HL-60/S4 treated with phorbol 12-myristate 13-acetate at 8.2 ng/mL for 4 days and 3 days (cell line): ENCODE data around the gene SESN2.

Experiments
- in situ Hi-C: fragments of 300-500 bp; cut with MboI; formaldehyde crosslinking; loops from 2 replicates; pipeline ENCODE4 v1.15.0; 2022; ENCODE audit warnings: low sequenced_read_pairs

The SESN2 gene

DNA sequence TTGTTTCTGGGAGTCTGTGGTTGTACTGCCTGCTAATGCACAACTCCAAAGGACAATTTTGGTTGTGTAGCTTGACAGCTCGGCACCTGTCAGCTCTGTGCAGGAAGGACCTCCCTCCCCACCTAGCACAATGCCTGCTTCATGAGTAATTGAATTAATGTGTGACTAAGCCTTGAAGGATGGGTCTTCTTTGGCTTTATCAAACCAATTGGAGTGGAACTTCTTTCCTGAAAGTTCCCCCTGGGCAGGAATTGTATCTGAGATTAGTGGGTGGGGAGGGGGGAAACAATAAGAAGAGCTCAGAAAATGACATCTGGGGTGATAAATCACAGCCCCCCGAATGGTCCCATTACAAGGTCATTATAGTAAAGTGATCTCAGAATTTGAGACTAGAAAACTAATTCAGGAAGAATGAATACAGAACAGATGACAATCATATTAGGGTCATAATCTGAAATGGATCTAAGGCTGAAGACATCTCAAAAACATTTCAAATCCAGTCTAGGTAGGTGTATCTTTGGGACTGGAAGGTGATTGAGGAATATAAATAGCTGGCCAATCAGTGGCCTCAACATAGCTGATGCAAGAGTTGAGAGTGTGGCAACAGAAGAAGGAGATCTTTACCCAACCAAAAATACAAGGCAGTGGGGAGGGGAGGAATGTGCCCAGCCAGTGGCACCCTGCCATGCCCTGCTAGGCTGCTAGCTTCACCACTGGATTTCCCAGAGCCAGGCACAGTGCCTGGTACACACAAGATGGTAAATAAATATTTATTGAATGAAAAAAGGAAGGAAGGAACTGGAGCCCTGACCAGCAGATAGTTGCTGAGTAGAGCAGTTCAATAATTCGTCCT, 10.1 kb upstream of the SESN2 start:
- in situ Hi-C loops = no loop called here

GRCh38 chr1:28249866-28250295, 9.4 kb upstream of the SESN2 start:
- in situ Hi-C loops = no loop called here

DNA sequence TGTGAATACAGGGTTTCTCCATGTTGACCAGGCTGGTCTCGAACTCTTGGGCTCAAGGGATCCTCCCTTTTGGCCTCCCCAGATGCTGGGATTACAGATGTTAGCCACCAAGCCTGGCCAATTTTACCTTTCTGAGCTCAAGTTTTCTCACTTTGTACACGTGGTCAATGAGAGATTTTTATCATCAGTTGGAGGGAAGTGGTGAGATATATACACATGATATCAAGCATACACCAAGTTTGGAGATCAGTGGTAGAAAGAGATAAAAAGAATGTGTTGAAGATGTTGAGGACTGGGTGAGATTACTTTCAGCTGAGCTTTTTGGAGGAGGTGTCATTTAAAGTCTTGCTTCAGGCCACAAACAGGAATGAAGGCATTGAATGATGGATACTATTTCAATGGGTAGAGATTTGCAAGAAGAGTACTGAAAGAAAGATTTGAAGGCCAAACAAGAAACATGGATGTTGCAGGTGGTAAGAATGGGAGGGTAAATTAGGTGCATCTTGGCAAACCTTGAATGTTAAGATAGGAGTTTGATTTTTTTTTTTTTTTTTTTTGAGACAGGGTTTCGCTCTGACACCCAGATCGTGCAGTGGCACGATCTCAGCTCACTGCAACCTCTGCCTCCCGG, 3.0 kb upstream of the SESN2 start:
- in situ Hi-C loops = no loop called here

GRCh38 chr1:28257736-28258135, 1.6 kb upstream of the SESN2 start:
- in situ Hi-C loops = no loop called here

GRCh38 chr1:28258628-28259251, 578 bp upstream of the SESN2 start:
- in situ Hi-C loops = no loop called here

DNA sequence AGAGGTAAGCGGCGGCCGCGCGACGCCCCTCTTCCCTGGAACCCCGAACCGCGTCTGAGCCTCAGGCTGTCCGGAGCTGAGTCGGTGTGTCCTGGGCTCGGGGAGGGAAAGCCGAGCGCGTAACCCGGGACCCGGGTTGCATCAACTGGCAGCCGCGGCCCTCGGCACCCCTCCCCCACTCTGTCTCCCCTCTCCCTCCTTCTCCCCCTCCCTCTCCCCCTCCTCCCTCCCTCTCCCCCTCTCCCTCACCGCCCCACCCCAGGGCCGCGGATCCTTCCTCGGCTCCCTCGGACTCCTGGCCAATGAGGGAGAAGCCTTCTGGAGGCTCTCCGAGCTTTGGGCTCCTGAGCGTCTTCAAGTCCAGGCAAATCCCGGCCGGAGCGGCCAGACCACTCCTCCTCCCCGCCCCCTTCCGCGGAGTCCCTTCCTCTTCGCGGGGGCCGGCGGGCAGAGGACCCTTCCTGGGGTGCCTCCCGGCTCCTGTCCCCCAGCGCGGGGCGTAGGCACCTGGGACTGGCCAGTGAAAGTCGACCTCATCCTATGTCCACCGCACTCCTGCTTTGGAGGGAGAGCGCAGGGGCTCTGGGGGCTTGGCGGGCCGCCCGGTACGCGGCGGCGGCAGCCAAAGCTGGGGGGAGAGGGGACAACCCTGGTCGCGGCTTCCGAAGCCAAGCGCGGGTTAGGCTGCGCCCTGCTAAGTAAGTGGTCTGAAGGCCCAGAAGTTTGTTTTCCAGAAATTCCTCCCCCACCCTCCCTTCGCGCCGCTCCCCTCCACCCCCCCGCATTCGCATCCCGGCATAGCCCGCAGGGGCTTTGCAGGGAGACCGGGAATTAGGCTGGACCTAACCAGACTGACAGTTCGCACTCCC, 850 bp downstream of the SESN2 start:
- in situ Hi-C loops = no loop called here

DNA sequence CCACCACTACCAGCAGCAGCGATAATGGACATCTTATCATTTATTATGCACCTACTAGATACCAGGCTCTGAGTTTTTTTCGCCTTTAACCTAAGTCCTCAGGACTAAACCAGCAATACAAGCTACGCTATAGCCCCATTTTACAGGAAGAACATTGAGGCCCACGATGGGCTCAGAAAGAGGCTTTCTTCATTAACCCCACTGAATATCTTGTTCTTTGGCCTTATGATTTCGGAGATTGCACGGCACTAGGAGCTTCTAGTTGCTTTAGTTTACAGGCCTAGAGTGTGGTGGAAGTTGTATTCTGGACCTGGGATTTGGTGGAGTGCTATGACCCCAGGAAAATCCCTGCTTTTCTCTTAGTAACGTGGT, 1.5 kb downstream of the SESN2 start:
- in situ Hi-C loops = no loop called here

DNA sequence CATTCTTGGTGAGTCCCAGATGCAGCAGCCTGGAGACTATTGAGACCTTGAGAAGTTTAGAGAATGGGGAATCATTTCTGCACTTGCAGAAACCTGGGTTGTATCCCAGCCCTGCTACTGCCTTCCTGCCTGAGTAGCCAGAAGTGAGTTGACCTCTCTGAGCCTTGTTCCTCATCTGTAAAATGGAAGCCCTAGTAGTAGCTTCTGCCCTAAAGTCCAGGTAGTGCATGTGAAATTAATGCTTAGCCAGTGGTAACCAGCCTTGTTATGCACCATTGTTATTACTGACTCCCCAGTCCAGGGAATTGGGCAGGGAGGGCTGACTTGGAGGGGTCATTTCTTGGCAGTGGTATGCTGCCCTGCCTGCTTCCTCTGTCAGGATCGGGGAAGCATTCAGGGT, 5.6 kb downstream of the SESN2 start:
- in situ Hi-C loops = no loop called here

GRCh38 chr1:28265577-28265976, 6.3 kb downstream of the SESN2 start:
- in situ Hi-C loops = no loop called here

- in situ Hi-C loops = no loop called here
Observed at GRCh38 chr1:28266920-28267322, 7.6 kb downstream of the SESN2 start.

- in situ Hi-C loops = no loop called here
Observed at GRCh38 chr1:28267633-28268032, 8.3 kb downstream of the SESN2 start.

GRCh38 chr1:28269529-28269928, 10.2 kb downstream of the SESN2 start:
- in situ Hi-C loops = no loop called here

DNA sequence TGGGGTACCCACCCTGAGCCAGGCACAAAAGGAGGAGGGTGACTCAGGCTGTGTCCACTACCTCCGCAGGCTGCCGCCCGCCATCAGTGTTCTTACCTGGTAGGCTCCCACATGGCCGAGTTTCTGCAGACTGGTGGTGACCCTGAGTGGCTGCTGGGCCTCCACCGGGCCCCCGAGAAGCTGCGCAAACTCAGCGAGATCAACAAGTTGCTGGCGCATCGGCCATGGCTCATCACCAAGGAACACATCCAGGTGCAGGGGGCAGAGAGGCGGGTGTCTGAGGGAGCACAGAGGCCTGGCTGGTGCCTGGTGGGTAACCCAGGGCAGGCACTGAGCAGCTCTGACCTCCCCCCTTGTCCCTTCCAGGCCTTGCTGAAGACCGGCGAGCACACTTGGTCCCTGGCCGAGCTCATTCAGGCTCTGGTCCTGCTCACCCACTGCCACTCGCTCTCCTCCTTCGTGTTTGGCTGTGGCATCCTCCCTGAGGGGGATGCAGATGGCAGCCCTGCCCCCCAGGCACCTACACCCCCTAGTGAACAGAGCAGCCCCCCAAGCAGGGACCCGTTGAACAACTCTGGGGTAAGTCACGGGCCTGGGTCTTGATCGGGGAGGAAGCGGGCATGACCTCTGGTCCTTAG, 13.0 kb downstream of the SESN2 start:
- in situ Hi-C loops = no loop called here

GRCh38 chr1:28273216-28273860, 14.0 kb downstream of the SESN2 start:
- in situ Hi-C loops = no loop called here

DNA sequence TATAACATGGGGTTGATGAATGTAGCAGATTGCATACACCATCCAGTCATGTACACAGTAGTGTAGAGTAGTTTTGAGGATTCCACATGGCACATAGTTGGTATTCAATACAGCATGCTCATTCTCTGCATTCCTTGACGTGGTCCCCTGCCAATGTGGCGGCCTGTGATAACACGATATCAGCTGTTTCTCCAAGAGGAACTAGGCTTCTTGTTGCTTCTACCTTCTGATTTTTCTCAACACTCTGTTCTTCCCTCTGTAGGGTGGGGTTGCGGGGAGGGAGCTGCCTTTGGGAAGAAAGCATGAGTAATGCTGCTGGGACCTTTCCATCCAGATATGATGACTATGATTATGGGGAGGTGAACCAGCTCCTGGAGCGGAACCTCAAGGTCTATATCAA, 19.4 kb downstream of the SESN2 start:
- in situ Hi-C loops = no loop called here

GRCh38 chr1:28279721-28280120, 20.4 kb downstream of the SESN2 start:
- in situ Hi-C loops = no loop called here

DNA sequence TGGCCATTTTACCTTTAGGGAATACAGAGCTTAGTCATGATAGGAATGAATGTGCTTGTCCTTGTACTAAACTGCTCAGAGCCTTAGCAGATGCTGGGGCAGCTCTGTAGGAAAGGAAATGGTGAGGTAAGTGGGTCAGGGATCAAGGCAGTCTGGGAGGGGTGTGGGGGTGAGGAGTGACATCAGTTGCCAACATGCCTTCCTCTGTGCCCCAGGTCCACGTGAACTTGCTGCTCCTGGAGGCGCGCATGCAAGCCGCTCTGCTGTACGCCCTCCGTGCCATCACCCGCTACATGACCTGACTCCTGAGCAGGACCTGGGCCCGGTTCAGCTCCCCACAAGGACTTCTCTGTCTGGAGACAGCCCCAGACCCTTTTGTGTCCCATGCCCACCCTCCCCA, 21.2 kb downstream of the SESN2 start:
- in situ Hi-C loops = no loop called here

GRCh38 chr1:28280977-28281381, 21.7 kb downstream of the SESN2 start:
- in situ Hi-C loops = no loop called here

- in situ Hi-C loops = no loop called here
Observed at GRCh38 chr1:28281608-28282425, 22.5 kb downstream of the SESN2 start.
